ENCODE data around the gene TIE1. TPM values are rescaled to one million over a fixed set of nuclear protein-coding genes. Genes with fewer than 3 reads are reported as not detected.

The TIE1 gene
- total RNA-seq, 1 experiment from 2014 or later, result 1.2 TPM

GRCh38 chr1:43351421-43352350, 50.9 kb downstream of the TIE1 start:
- WGBS (ENCODE audit: extremely low coverage, insufficient read length, low lambda C conversion rate), result no CpG with 5 or more reads among the region's 10 CpGs
- no peak for DNase-seq

More at GRCh38 chr1:43351421-43352350, 50.9 kb downstream of the TIE1 start:
- H3K9me3 ChIP-seq (ENCODE audit: control insufficient read depth, low read depth, low read length), result no peaks in the 10 kb centered on the region
- H3K23ac ChIP-seq (ENCODE audit: insufficient read length, low read depth, low read length), result no peak overlapping the region
- no peak overlapping the region for H2BK20ac ChIP-seq (ENCODE audit: low read depth, low read length, poor library complexity, severe bottlenecking)
- Mint-ChIP-seq H3K27me3 (ENCODE audit: low read depth) (peaks cover 12% of the 10 kb centered on the region), H3K27ac (no peak overlapping the region; a peak in 1 of 7 replicates), H3K4me1 (peaks cover 22 to 36% of the 10 kb centered on the region in 2 experiments), H3K4me3 (no peak overlapping the region), H3K36me3 (ENCODE audit: insufficient read depth in 1 of 3, low read depth in 3 of 3) (peaks cover 0 to 8% (median 2%) of the 10 kb centered on the region in 3 experiments; a peak in 3 of 7 replicates), H3K9me3 (no peaks in the 10 kb centered on the region; a peak in 1 of 5 replicates)
- no peak overlapping the region for H3K27ac ChIP-seq (ENCODE audit: insufficient read length, low read depth, low read length)
- H2BK15ac ChIP-seq (ENCODE audit: low read depth, low read length), result no peak overlapping the region
- no peak for TF ChIP-seq CTCF (conservative IDR thresholded peaks at IDR 0.05)
- no peak overlapping the region for H2BK120ac ChIP-seq (ENCODE audit: low read depth, low read length, poor library complexity, severe bottlenecking)
- H3K56ac ChIP-seq (ENCODE audit: insufficient read length, low read depth, low read length), result no peak overlapping the region
- no peaks in the 10 kb centered on the region for H4K20me1 ChIP-seq (ENCODE audit: control insufficient read depth, insufficient read depth, insufficient read length)
- H3K79me2 ChIP-seq (ENCODE audit: insufficient read depth, low read length), result no peaks in the 10 kb centered on the region
- H2AFZ ChIP-seq (ENCODE audit: low read length), result no peak overlapping the region
- no peak overlapping the region for H3T11ph ChIP-seq (ENCODE audit: low read length)
- H3K9ac ChIP-seq (ENCODE audit: extremely low read depth, insufficient read length, low read length), result no peak overlapping the region
- H2BK12ac ChIP-seq (ENCODE audit: insufficient read length, low read depth, low read length), result no peak overlapping the region
- H3K4me1 ChIP-seq (ENCODE audit: insufficient read depth, low read length), result peaks cover 5% of the 10 kb centered on the region
- H4K5ac ChIP-seq (ENCODE audit: insufficient read length, low read depth, low read length), result no peak overlapping the region
- H3K14ac ChIP-seq (ENCODE audit: insufficient read depth, low read length), result no peak overlapping the region
- no peak overlapping the region for H3K4me2 ChIP-seq (ENCODE audit: insufficient read depth, insufficient read length, low read length)
- no peak overlapping the region for H4K8ac ChIP-seq (replicated peaks; ENCODE audit: insufficient read length, low read depth, low read length)
- no peak overlapping the region for H3K18ac ChIP-seq (ENCODE audit: insufficient read length, low read depth, low read length)
- H4K91ac ChIP-seq (ENCODE audit: insufficient read length, low read depth, low read length), result no peak overlapping the region
- H3K27me3 ChIP-seq (ENCODE audit: insufficient read depth, low read length), result peaks cover 4% of the 10 kb centered on the region
- H3K79me1 ChIP-seq (ENCODE audit: insufficient read depth, low read depth, low read length, poor library complexity, severe bottlenecking), result no peaks in the 10 kb centered on the region
- no peak overlapping the region for H2AK5ac ChIP-seq (ENCODE audit: insufficient read length, low read length)
- H3K23me2 ChIP-seq (ENCODE audit: insufficient read length, low read depth, low read length, poor library complexity, severe bottlenecking), result peaks cover 10% of the 10 kb centered on the region
- H2BK5ac ChIP-seq (ENCODE audit: insufficient read length, low read length), result no peak overlapping the region
- no peak overlapping the region for H3K4ac ChIP-seq (ENCODE audit: low read depth, low read length)
